HCT116 (cell line): ENCODE measurements around the gene RTN4.

ENCODE experiments used
- CEBPB ChIP-seq: IDR thresholded peaks from 2 replicates; pipeline ENCODE4 v1.6.1; 2012; ENCODE audit warnings: low read depth
- CTCF ChIP-seq, 3 experiments: fragments of 200-600 bp in 1 of 3; sonication (generic) in 1 of 3; IDR thresholded peaks in 2 of 3; conservative IDR thresholded peaks in 1 of 3; 2 replicates each; pipeline ENCODE4 v1.5.1; 2012 to 2017; ENCODE audit warnings: low read depth in 2 of 3, low read length in 2 of 3, antibody characterized with exemption in 1 of 3, borderline replicate concordance in 1 of 3, control low read depth in 1 of 3, mild to moderate bottlenecking in 1 of 3, mixed read lengths in 1 of 3, mixed run types in 1 of 3, moderate library complexity in 1 of 3; ENCODE audit not compliant: insufficient read depth in 1 of 3
- EGR1 ChIP-seq: IDR thresholded peaks from 2 replicates; pipeline ENCODE4 v1.6.1; 2012; ENCODE audit warnings: low read depth
- EZH2 ChIP-seq: fragments of 200-600 bp; sonication (generic); IDR thresholded peaks from 2 replicates; pipeline ENCODE4 v1.6.1; 2017; ENCODE audit warnings: antibody characterized with exemption, mixed run types
- EZH2phosphoT487 ChIP-seq: fragments of 200-600 bp; IDR thresholded peaks from 2 replicates; pipeline ENCODE4 v1.6.1; 2018; ENCODE audit warnings: antibody characterized with exemption, borderline replicate concordance
- RAD21 ChIP-seq: IDR thresholded peaks from 2 replicates; pipeline ENCODE4 v1.6.1; 2012; ENCODE audit warnings: low read depth, mild to moderate bottlenecking
- TF ChIP-seq, protein P1 (sequence below): IDR thresholded peaks from 2 replicates; pipeline ENCODE4 v1.6.1; 2012

GRCh38 chr2:55052129-55053061 lies 2.1 kb upstream of the RTN4 start:
- TF ChIP-seq EZH2 (no peak), EGR1 (no peak), CEBPB (no peak), RAD21 (no peak), EZH2phosphoT487 (no peak), CTCF (IDR thresholded peaks at IDR 0.05 in 2 of 3, conservative IDR thresholded peaks at IDR 0.05 in 1 of 3; ENCODE audit: borderline replicate concordance in 1 of 3, insufficient read depth in 1 of 3, low read depth in 2 of 3, low read length in 2 of 3) (0 out of 6 replicates have a peak, but pooled peaks of 1 of the 3 experiments have one; percentile 2)
- TF ChIP-seq, protein P1, sequence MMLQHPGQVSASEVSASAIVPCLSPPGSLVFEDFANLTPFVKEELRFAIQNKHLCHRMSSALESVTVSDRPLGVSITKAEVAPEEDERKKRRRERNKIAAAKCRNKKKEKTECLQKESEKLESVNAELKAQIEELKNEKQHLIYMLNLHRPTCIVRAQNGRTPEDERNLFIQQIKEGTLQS = no peak
